T-helper 22 cell (primary cell): ENCODE measurements around the gene MED25.

ENCODE experiments used
- DNase-seq: peaks from one replicate; pipeline ENCODE4 v3.0.0-alpha.2; 2020; ENCODE audit warnings: low read depth

MED25 gene

DNA sequence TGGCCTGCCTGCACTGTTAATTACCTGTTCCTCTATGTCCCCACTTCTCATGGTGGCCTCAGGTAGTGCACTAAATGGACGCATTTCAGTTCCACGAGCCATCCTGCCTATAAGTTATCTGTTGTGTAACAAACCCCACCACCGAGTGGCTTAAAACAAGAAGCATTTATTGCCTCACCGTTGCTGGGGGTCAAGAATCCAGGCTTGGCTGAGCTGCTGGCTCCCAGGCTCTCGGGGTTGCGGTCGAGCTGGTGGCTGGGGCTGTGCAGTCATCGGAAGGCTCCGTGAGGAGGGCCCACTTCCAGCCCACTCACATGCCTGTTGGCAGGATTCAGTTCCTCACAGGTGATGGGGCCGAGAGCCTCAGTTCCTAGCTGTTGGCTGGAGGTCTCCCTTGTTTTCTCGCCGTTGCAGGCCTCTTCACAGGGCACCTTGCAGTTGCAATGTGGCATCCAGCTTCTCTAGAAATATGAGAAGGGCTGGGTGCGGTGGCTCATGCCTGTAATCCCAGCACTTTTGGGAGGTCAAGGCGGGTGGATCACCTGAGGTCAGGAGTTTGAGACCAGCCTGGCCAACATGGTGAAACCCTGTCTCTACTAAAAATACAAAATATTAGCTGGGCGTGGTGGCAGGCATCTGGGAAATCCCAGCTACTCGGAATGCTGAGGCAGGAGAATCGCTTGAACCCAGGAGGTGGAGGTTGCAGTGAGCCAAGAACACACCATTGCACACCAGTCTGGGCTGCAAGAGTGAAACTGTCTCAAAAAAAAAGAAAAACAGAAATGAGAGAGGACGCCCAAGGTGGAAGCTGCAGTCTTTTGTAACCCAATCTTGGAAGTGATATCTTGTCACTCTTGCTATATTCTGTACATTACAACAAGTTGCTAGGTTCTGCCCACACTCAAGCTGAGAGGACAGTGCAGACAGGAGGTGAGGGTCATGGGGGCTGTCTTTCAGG is 26.3 kb downstream of the MED25 start:
- DNase-seq, result no peak

DNA sequence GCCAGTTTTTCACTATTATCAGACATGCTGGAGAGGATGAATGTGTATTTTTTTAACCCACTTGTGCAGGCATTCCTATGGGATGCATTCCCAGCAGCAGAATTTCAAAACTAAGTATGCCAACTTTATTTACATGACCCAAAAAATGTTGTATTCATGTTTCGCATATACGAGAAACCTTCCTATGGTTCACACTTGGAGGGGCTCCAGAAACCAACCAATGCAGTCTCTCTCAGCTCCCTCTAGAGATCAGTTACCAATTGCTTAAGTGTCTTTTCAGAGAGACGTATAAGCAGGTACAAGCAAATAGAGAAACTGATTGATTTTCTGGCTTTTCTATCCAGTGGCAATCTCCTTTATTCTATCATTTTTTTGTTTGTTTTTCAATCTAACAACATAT is 27.3 kb downstream of the MED25 start:
- no peak for DNase-seq

DNA sequence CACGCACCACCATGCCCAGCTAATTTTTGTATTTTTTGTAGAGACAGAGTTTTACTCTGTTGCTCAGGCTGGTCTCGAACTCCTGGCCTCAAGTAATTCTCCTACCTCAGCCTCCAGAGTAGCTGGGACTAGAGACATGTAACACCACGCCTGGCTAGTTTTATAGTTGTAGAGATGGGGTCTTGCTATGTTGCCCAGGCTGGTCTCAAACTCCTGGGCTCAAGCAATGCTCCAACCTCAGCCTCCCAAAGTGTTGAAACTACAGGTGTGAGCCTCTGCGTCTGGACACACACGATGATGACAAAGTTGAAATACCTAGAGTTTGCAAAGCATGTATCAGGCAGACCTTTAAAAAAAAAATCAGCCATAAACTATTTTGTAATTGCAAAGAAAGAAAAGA is 28.3 kb downstream of the MED25 start:
- DNase-seq, result no peak

DNA sequence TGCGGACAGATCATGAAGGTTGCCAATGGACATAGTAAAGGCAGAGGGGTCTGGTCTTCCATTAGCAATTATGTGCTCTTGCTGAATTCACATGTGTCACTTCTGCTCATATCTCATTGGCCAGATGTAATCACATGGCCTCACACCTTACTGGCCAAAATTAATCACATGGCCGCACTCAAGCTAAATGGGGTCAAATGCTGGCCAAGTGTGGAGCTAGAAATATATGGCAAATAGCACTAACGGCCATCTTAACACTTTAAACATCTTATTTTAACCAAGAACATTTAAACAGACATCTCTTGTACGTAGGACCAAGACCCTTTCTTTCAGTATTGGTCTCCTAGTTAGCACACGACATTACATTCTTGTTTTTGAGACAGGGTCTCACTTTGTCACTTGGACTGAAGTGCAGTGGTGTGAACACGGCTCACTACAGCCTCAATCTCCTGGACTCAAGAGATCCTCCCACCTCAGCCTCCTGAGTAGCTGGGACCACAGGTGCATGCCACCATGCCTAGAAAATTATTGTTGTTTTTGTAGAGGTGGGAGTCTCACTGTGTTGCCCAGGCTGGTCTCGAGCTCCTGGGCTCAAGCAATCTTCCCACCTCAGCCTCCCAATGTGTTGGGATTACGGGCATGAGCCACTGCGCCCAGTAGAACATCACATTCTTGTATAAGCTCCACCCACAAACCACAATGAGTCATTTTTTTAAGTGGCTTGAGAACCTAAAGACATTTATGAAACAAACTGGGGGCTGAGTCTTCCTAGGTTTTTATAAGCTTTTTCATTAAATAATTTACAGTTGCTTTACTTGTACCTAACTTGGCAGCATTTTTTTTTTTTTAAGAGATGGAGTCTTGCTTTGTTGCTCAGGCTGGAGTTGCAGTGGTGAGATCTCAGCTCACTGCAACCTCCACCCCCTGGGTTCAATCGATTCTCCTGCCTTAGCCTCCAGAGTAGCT is 29.9 kb downstream of the MED25 start:
- DNase-seq, result no peak

DNA sequence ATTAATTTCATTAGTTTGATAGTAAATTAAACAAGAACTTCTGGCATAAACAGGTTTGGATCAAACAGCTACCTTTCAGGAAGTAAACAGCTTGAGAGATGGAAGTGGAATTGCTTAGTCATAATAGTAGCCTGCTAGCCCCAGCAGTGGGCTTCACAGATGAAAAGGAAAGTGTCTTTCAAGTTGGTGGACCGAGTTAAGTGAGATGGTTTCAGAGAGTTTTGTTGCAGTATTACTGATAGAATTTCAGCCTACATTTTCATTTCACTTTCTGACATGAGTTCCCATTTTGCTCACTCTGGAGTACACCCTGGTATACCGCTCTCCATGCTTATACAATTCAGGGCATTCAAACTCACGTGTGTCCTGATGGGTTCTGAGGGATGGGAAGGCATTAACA is 30.8 kb downstream of the MED25 start:
- no peak for DNase-seq

DNA sequence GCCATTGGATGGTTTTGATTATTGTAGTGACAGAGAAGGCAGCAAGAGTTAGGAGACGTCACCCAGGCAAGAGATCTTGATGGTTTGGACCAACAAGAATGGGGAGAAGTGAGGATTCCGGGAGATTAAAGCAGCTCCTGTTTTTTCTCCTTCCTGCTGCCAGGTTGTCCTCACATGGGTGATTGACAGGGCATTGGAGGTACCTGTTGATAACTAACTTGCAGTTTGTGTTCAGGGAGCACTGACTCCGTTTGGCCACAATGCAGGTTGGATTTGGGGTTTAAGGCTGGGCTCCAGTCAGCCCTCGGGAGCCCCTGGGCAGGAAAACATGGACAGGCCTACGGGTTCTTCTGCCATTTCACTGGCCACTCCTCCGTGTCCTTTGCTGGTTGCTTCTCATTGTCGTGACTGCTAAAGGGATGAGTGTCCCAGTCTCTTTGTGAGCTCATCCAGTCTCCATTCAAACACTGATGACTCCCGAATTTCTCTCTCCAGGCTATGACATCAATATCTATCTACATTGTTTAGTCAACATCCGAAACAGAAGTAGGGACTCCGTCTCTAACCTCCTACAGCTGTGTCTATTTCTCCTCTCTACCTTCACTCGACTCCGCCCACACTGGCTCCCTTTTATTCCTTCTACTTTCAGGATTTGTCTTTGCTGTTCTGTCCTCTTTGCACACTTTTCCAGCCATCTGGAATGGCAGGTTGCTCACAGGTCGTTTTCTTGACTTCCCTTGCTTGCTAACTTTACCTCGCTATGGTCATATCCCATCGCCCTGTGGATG is 31.5 kb downstream of the MED25 start:
- DNase-seq, result no peak

DNA sequence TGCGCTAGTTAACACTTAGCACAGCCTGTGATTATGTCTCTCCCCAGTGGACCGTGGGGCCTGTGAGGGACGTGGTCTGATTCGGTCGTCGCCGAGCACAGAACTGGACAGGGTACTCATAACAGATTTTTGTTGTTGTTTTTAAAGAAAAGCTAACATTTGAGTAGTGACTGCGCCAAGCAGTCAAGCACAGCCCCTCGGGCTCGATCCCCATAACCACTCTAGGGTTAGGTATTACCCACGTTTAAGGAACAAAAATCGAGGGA is 32.1 kb downstream of the MED25 start:
- no peak for DNase-seq

DNA sequence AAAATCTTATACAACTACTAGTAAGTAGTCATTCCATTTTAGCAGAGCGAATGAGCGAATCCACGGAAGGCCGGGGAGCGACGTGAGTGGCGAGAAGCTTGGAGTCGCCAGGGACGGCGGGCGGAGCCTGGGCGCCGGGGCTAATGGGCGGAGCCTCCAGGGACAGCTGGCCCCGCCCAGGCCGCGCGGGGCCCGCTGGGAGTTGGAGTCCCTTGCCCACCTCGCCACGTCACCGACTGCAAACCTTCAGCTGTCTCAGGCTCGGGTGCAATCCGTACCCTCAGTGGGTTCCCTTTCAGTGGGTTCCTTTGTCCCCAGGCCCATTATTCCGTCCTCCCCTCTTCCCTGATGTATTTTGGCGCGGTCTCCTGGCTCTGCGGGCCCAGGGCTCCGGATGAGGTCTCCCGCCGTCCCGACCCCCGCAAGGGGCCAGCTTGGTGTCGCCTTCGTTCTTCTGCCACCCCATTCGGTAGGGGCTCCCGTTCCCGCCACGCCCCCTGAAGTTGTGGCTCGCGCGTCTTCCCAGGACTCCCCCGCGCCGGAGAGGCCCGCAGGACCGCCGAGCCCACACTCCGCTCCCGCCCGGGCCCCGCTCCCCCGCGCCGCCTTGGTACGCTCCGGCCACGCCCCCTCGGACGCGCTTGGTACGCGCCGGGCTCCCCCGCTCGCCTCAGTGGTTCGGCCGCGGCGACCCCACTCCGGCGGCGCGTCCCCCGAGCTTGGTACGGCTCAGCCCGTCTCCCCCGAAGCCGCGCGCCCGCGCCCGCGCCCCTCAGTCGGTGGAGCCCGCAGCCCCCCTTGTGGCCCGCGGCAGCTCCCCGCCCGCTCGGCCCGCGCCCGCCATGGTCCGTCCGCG is 32.6 kb downstream of the MED25 start, which contains the start of gene PTOV1:
Gene PTOV1, plus strand, starts transcription at position 673 of the 856 bp plus-strand sequence.
- DNase-seq, result peak; percentile 76

DNA sequence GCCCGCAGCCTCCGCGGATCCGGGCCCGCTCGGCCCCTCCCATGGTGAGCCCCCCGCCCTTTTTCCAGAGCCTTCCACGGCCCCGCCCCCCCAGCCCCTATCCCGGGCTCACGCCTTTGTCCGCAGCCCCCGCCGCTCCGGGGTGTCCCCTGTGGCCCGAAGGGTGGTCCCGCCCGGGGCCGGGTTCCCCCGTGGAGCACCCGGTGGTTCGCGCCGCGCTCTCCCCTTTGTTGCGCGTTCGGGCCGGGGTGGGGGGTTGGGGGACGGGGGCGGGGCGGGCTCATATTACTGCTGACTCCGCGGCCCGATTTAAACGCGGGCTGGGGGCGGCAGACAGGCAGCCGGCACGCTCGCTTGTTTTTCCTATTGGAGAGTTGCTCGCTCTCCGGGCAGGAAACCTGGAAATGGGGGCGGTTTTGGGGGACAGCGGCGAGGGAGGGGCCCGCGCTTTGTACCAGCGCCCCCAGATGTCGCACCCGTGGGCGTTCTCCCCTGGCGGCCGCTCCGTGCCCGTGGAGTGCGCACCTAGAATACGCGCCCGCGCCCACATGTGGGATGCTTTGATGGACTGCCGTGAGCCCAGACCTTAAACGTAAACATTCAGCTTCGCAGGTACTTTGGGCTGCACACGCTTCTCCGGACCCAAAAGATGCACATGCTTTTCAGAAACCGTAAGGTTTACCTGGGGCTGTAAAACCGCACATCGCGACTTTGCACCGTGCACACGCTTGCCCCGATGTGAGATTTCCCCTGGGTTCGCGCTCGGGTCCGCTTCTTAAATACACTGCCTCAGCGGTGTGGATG is 33.6 kb downstream of the MED25 start:
- no peak for DNase-seq

DNA sequence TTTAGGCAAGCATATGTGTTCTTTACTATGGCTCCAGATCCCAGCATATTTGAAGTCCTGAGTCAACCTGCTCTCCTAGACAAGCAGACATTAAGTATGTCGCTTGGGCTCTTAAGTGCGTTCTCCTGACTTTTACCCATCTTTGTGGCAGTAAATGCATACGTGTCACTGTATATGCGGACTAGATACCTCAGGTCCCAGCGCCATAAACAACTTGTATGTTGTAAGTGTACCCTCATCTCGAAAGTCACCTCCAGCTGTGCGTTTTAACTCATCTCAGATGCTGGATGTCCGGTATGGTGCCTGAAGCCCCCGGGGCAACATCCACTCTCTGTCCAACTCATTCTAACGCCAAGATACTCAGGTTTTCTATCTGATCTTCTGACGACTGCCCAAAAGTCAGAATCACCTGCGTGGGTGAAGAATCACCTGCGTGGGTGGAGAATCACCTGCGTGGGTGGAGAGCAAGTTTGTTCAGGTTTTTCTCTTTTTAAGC is 34.6 kb downstream of the MED25 start:
- DNase-seq, result no peak

DNA sequence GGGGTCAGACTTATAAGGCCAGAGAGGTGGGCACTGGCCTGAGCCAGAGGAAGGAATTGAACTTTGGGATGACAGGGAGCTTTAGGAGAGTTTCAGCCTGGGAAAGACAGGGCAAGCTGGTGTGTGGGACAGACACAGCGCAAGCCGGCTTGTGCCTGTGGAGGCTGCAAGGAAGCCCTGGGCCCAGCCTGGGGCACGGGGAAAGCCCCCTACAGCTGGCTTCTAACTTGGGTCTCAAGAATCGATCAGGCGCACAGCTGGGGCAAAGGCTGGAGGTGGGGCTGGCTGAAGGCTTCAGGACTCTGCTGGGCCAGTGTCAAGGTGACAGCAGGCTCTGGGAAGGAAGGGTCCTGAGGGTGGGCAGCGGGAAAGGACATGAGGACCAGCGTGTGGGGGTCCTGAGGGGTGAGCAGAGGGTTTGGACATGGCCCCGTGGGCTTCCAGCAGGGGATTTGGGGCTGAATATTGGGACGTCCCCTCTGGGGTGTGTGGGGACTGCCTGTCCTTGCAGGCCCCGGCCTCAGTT is 35.8 kb downstream of the MED25 start:
- DNase-seq, result no peak

DNA sequence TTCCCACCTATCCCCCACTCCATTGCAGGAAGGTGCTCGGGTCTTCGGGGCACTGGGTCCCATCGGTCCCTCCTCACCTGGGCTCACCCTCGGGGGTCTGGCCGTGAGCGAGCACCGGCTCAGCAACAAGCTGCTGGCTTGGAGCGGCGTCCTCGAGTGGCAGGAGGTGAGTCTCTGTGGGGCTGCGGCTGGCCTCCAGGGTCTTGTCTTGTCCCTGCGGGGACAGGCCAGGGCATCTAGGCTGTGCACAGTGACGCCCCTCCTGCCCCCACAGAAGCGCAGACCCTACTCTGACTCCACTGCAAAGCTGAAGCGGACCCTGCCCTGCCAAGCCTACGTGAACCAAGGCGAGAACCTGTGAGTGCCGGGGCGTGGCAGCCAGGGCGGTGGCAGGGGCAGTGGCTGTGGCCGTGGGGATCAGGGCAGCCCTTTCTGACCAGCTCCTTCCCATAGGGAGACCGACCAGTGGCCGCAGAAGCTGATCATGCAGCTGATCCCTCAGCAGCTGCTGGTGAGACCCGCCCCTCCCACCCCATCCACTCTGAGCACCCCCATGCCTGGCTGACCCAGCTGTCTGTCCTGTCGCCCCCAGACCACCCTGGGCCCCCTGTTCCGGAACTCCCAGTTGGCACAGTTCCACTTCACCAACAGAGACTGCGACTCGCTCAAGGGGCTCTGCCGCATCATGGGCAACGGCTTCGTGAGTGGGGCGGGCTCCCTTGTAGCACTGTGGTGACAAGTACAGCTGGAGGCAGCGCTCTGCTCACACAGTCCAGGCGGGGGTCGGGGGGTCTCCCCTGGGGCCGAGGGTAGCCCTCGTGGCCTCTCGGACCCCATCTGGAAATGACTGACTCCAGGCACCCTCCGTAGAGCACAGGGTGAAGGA is 36.5 kb downstream of the MED25 start:
- DNase-seq, result no peak

DNA sequence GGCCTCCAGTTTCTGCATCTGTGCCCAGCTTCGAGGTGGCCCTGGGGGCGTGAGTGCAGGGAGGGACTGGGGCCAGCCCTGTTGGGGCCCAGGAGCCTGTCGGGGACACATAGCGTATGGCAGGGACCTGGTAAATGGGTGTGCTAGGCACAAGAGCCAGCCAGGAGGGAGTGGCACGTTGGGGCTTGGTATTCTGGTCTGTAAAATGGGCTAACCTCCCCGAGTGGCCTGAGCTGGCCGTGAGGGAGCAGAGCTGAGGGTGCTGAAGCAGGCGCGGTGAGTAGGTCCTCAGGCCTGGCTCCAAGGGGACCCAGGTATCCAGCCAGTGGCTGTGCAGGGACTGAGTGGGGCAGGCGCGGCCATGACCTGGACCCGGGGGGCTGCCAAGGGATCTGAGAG is 37.2 kb downstream of the MED25 start:
- no peak for DNase-seq

DNA sequence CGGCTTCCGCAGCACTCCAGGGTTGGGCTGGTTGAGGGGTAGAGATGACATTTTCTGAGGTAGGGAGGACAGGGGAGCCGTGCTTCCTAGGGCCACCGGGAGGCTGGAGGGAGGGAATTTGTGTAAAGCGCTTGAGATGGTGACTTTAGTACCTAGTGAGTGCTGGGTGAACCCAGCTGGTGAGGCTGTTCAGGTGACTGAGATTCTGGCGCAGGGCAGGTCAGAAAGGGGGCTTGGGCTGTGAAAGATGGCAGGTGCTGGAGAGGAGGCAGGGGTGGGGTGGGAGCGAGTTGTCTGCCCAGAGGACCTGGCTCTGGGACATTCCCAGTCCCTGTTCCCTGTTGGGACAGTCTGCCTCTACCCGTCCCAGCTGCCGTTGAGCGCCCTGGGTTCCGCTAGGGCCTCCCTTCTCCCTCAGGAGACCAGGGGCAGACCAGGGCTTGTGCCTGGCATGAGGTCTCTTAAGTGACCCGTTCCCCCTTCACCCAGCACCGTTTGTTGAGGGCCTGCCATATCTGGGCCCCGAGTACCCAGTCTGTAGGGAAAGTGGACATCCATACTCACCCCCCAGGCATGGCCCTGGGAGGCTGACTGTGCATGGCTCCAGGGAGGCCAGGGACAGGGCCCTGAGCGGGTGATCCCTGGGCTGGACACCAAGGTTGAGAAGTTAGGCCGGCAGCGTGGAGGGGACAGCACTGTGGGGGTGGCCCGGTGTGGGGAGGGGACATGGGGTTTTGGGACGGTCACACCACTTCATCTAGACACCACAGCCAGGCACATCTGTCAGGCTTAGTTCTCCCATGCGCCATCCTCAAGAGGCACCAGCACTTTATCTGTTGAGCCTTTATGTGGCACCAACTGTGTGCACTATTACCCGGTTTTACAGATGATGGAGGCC is 37.8 kb downstream of the MED25 start:
- DNase-seq, result no peak

DNA sequence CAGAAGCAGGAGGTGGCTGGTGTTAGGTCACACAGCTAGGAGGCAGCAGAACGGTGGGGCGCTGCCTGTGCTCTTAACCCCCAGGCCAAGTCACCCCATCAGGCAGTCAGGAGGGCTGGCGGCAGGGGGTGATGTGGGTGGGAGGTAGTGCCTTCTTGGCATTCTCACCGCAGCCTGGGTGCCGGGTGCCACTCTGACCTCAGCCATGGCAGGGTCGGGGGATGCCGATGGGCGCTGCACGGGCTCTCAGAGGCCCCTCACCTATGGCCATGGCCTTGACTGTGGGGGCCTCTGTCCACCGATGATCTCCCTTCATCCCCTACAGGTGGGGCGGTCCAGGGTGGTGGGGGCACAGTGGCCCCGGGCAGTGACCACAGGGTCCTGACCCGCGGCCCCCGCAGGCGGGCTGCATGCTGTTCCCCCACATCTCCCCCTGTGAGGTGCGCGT is 38.5 kb downstream of the MED25 start:
- DNase-seq, result no peak

DNA sequence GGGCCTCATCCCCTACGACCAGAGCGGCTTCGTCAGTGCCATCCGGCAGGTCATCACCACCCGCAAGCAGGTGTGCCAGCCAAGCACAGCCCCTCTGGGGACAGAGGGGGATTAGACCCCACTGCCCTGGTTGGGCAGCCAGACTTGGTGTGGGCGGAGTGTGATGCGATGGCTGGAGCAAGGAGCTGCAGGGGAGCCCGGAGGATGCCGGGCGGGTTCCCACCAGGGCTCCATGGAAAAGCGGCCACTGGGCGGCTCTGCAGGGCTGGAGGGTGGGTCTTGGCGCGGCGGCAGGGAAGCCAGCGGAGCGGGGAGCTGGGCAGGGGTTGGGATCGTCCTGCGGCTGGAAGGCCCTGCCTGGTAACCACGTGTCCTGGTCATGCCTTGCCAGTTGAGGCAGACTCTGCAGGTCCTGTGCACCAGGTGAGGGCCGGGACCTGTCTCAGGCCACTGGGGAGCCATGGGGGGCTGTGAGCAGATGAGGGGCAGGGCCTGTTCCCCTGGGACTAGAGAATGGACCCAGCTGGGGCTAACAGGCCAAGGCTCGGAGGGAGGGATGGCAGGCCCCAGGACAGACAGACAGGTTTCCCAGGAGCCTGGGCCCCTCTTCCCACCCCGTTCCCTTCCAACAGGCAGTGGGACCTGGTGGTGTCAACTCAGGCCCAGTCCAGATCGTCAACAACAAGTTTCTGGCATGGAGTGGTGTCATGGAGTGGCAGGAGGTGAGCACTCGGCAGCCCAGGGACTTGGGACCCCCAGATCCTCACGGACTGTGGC is 39.2 kb downstream of the MED25 start:
- no peak for DNase-seq

DNA sequence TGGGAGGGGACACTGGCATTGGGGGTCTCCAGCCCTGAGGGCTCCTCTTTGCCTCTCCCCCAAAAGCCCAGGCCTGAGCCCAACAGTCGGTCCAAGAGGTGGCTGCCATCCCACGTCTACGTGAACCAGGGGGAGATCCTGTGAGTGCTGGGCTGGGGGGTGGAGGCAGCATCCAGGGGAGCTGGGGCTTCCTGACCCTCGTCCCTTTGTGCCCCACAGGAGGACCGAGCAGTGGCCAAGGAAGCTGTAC is 39.7 kb downstream of the MED25 start:
- no peak for DNase-seq
